Peyer's patch (tissue), 4 donors: ENCODE results near the gene PRM3.

Experiments
- CTCF ChIP-seq, 6 experiments: fragments of 450-650 bp in 4 of 6; fragments of 200-600 bp in 2 of 6; sonication (generic) in 1 of 6; IDR thresholded peaks; one replicate each; pipeline ENCODE4 v1.5.1; 2017 to 2019; ENCODE audit warnings: antibody characterized with exemption in 6 of 6, mild to moderate bottlenecking in 3 of 6, moderate library complexity in 1 of 6
- POLR2A ChIP-seq, 2 donors: fragments of 450-650 bp; IDR thresholded peaks; one replicate each; pipeline ENCODE4 v1.5.1; 2017; ENCODE audit warnings: antibody characterized with exemption in 2 of 2, mild to moderate bottlenecking in 2 of 2, moderate library complexity in 2 of 2

- TF ChIP-seq CTCF (IDR thresholded peaks at IDR 0.05) (no peak), POLR2A (IDR thresholded peaks at IDR 0.05) (peak in 1 of 2 donors; percentile 31)
Observed at GRCh38 chr16:11232852-11233726, 40.3 kb downstream of the PRM3 start.
